WTC11 (cell line): Measurements from ENCODE around the gene PTPRT. TPM values are rescaled to one million over a fixed set of nuclear protein-coding genes. Genes with fewer than 3 reads are reported as not detected.

Source experiments
- ATAC-seq: fragments of 200-7000 bp; cut with Tn5 transposase; 2 replicates; pipeline ENCODE4 v1.10.0; 2021; ENCODE audit warnings: mild to moderate bottlenecking, moderate library complexity
- CTCF ChIA-PET: fragments of 300-600 bp; sonication (Branson Sonifier 250); formaldehyde crosslinking; loops from one replicate; lab custom pipeline; 2021; ENCODE audit warnings: antibody characterized with exemption; lab: Charles Lee
- POLR2A ChIA-PET: fragments of 350-600 bp; sonication (Branson Sonifier 250); formaldehyde crosslinking; loops from one replicate; lab custom pipeline; 2021; ENCODE audit warnings: antibody characterized with exemption; lab: Charles Lee
- DNase-seq: peaks from one replicate; pipeline ENCODE4 v3.0.0; 2021; ENCODE audit warnings: low spot score
- H3K27ac Mint-ChIP-seq: 2 replicates; pipeline ENCODE4 v1.8.0; 2021; ENCODE audit warnings: mixed read lengths
- H3K27me3 Mint-ChIP-seq: 2 replicates; pipeline ENCODE4 v1.8.0; 2021; ENCODE audit warnings: low read depth, mild to moderate bottlenecking, moderate library complexity, mixed read lengths
- H3K36me3 Mint-ChIP-seq: 2 replicates; pipeline ENCODE4 v1.8.0; 2021; ENCODE audit warnings: mixed read lengths
- H3K4me1 Mint-ChIP-seq: 2 replicates; pipeline ENCODE4 v1.8.0; 2022; ENCODE audit warnings: mixed read lengths
- H3K4me3 Mint-ChIP-seq: 2 replicates; pipeline ENCODE4 v1.8.0; 2021; ENCODE audit warnings: mild to moderate bottlenecking, moderate library complexity, mixed read lengths
- H3K9me3 Mint-ChIP-seq: 2 replicates; pipeline ENCODE4 v1.8.0; 2021; ENCODE audit warnings: mixed read lengths
- CREM ChIP-seq: sonication (generic); formaldehyde crosslinking; IDR thresholded peaks from 2 replicates; pipeline ENCODE4 v1.8.1; 2022; ENCODE audit warnings: mild to moderate bottlenecking, missing genetic modification reagents, moderate library complexity
- ESRRA ChIP-seq: sonication (generic); formaldehyde crosslinking; IDR thresholded peaks from 2 replicates; pipeline ENCODE4 v1.8.1; 2022; ENCODE audit warnings: mild to moderate bottlenecking, missing genetic modification reagents, borderline replicate concordance
- FOXP1 ChIP-seq: sonication (generic); formaldehyde crosslinking; IDR thresholded peaks from 2 replicates; pipeline ENCODE4 v1.8.0; 2022; ENCODE audit warnings: missing genetic modification reagents, mild to moderate bottlenecking, moderate library complexity, borderline replicate concordance
- HMGA2 ChIP-seq: fragments of 250-450 bp; sonication (Bioruptor Pico); IDR thresholded peaks from 2 replicates; pipeline ENCODE4 v1.4.0; 2021; ENCODE audit warnings: mild to moderate bottlenecking, moderate library complexity
- MYBL2 ChIP-seq: sonication (generic); formaldehyde crosslinking; IDR thresholded peaks from 2 replicates; pipeline ENCODE4 v1.8.1; 2023; ENCODE audit warnings: mild to moderate bottlenecking, moderate library complexity, missing genetic modification reagents
- NFATC4 ChIP-seq: fragments of 250-450 bp; sonication (Bioruptor Pico); IDR thresholded peaks from 2 replicates; pipeline ENCODE4 v1.9.0; 2021; ENCODE audit warnings: mild to moderate bottlenecking
- NR1H2 ChIP-seq: sonication (generic); formaldehyde crosslinking; IDR thresholded peaks from 2 replicates; pipeline ENCODE4 v1.9.0; 2021; ENCODE audit warnings: mild to moderate bottlenecking, moderate library complexity, missing genetic modification reagents
- PRRX2 ChIP-seq: fragments of 250-450 bp; sonication (Bioruptor Pico); IDR thresholded peaks from 2 replicates; pipeline ENCODE4 v1.8.0; 2021; ENCODE audit warnings: mild to moderate bottlenecking
- ZNF138 ChIP-seq: sonication (generic); formaldehyde crosslinking; conservative IDR thresholded peaks from 2 replicates; pipeline ENCODE4 v1.8.1; 2022; ENCODE audit warnings: mild to moderate bottlenecking, moderate library complexity, missing genetic modification reagents
- total RNA-seq: library from RNA; stranded (reverse); gene quantifications from 3 replicates; pipeline ENCODE4 v1.2.3, GENCODE V29; 2021
- TF ChIP-seq, protein P1 (sequence below): sonication (generic); formaldehyde crosslinking; IDR thresholded peaks from 2 replicates; pipeline ENCODE4 v1.8.1; 2023; ENCODE audit warnings: mild to moderate bottlenecking, missing genetic modification reagents
- TF ChIP-seq, protein P2 (sequence below): sonication (generic); formaldehyde crosslinking; IDR thresholded peaks from 2 replicates; pipeline ENCODE4 v1.8.1; 2022; ENCODE audit warnings: mild to moderate bottlenecking, moderate library complexity, missing genetic modification reagents
- TF ChIP-seq, protein P3 (sequence below): sonication (generic); formaldehyde crosslinking; IDR thresholded peaks from 2 replicates; pipeline ENCODE4 v1.8.0; 2022; ENCODE audit warnings: mild to moderate bottlenecking, missing genetic modification reagents
- TF ChIP-seq, protein P4 (sequence below): sonication (generic); formaldehyde crosslinking; conservative IDR thresholded peaks from 2 replicates; pipeline ENCODE4 v1.8.1; 2023; ENCODE audit warnings: mild to moderate bottlenecking, low read depth, missing genetic modification reagents, moderate library complexity
- TF ChIP-seq, protein P5 (sequence below): sonication (generic); formaldehyde crosslinking; IDR thresholded peaks from 2 replicates; pipeline ENCODE4 v1.8.0; 2022; ENCODE audit warnings: mild to moderate bottlenecking, missing genetic modification reagents
- TF ChIP-seq, protein P6 (sequence below): sonication (generic); formaldehyde crosslinking; IDR thresholded peaks from 2 replicates; pipeline ENCODE4 v1.8.0; 2023; ENCODE audit warnings: missing genetic modification reagents
- TF ChIP-seq, protein P7 (sequence below): fragments of 200-600 bp; IDR thresholded peaks from 2 replicates; pipeline ENCODE4 v1.8.0; 2022; ENCODE audit warnings: antibody characterized with exemption
- TF ChIP-seq, protein P8 (sequence below): sonication (generic); formaldehyde crosslinking; IDR thresholded peaks from 2 replicates; pipeline ENCODE4 v1.8.1; 2023; ENCODE audit warnings: mild to moderate bottlenecking, missing genetic modification reagents, borderline replicate concordance

Gene PTPRT
- total RNA-seq, 1 experiment from 2014 or later, result 1.1 TPM

DNA sequence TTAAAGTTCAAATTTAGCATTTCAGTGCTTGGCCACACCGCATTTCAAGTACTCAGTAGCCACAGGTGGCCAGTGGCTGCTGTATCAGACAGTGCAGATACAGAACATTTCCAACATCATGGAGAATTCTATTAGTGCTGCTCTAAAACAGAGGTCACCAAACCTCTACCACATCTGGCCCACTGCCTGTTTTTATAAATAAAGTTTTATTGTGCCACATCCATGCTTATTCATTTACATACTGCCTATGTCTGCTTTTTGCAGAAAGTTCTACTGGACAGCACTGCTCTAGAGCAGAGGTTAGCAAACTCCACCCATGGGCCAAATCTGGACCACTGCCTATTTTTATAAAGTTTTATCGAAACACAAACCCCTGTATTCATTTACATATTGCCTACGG, 3.7 kb upstream of the PTPRT start:
- CTCF ChIA-PET, result no interaction called here
- DNase-seq, result no peak
- no peaks in the 10 kb centered on the region for H3K36me3 Mint-ChIP-seq
- ATAC-seq, result no peak
- POLR2A ChIA-PET, result no interaction called here
- no peaks in the 10 kb centered on the region for H3K9me3 Mint-ChIP-seq
- H3K27ac Mint-ChIP-seq, result no peak overlapping the region
- peaks cover 8% of the 10 kb centered on the region for H3K4me1 Mint-ChIP-seq
- H3K27me3 Mint-ChIP-seq, result peaks cover 62% of the 10 kb centered on the region
- H3K4me3 Mint-ChIP-seq, result no peak overlapping the region
- TF ChIP-seq, protein P1, sequence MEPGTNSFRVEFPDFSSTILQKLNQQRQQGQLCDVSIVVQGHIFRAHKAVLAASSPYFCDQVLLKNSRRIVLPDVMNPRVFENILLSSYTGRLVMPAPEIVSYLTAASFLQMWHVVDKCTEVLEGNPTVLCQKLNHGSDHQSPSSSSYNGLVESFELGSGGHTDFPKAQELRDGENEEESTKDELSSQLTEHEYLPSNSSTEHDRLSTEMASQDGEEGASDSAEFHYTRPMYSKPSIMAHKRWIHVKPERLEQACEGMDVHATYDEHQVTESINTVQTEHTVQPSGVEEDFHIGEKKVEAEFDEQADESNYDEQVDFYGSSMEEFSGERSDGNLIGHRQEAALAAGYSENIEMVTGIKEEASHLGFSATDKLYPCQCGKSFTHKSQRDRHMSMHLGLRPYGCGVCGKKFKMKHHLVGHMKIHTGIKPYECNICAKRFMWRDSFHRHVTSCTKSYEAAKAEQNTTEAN (CRISPR knock-in tag), result no peak
- TF ChIP-seq MYBL2 (CRISPR knock-in tag) (no peak), ZNF138 (CRISPR knock-in tag) (no peak), CREM (no peak), FOXP1 (CRISPR knock-in tag) (no peak), NFATC4 (no peak), ESRRA (CRISPR knock-in tag) (no peak), HMGA2 (CRISPR knock-in tag) (no peak), NR1H2 (CRISPR knock-in tag) (no peak), PRRX2 (CRISPR knock-in tag) (no peak)
- TF ChIP-seq, protein P2, sequence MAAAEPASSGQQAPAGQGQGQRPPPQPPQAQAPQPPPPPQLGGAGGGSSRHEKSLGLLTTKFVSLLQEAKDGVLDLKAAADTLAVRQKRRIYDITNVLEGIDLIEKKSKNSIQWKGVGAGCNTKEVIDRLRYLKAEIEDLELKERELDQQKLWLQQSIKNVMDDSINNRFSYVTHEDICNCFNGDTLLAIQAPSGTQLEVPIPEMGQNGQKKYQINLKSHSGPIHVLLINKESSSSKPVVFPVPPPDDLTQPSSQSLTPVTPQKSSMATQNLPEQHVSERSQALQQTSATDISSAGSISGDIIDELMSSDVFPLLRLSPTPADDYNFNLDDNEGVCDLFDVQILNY (CRISPR knock-in tag), result no peak
- TF ChIP-seq, protein P3, sequence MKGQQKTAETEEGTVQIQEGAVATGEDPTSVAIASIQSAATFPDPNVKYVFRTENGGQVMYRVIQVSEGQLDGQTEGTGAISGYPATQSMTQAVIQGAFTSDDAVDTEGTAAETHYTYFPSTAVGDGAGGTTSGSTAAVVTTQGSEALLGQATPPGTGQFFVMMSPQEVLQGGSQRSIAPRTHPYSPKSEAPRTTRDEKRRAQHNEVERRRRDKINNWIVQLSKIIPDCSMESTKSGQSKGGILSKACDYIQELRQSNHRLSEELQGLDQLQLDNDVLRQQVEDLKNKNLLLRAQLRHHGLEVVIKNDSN, result no peak
- TF ChIP-seq, protein P4, sequence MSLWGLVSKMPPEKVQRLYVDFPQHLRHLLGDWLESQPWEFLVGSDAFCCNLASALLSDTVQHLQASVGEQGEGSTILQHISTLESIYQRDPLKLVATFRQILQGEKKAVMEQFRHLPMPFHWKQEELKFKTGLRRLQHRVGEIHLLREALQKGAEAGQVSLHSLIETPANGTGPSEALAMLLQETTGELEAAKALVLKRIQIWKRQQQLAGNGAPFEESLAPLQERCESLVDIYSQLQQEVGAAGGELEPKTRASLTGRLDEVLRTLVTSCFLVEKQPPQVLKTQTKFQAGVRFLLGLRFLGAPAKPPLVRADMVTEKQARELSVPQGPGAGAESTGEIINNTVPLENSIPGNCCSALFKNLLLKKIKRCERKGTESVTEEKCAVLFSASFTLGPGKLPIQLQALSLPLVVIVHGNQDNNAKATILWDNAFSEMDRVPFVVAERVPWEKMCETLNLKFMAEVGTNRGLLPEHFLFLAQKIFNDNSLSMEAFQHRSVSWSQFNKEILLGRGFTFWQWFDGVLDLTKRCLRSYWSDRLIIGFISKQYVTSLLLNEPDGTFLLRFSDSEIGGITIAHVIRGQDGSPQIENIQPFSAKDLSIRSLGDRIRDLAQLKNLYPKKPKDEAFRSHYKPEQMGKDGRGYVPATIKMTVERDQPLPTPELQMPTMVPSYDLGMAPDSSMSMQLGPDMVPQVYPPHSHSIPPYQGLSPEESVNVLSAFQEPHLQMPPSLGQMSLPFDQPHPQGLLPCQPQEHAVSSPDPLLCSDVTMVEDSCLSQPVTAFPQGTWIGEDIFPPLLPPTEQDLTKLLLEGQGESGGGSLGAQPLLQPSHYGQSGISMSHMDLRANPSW (CRISPR knock-in tag), result no peak
- TF ChIP-seq, protein P5, sequence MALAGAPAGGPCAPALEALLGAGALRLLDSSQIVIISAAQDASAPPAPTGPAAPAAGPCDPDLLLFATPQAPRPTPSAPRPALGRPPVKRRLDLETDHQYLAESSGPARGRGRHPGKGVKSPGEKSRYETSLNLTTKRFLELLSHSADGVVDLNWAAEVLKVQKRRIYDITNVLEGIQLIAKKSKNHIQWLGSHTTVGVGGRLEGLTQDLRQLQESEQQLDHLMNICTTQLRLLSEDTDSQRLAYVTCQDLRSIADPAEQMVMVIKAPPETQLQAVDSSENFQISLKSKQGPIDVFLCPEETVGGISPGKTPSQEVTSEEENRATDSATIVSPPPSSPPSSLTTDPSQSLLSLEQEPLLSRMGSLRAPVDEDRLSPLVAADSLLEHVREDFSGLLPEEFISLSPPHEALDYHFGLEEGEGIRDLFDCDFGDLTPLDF (CRISPR knock-in tag), result no peak
- TF ChIP-seq, protein P6, sequence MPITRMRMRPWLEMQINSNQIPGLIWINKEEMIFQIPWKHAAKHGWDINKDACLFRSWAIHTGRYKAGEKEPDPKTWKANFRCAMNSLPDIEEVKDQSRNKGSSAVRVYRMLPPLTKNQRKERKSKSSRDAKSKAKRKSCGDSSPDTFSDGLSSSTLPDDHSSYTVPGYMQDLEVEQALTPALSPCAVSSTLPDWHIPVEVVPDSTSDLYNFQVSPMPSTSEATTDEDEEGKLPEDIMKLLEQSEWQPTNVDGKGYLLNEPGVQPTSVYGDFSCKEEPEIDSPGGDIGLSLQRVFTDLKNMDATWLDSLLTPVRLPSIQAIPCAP (CRISPR knock-in tag), result no peak
- TF ChIP-seq, protein P7, sequence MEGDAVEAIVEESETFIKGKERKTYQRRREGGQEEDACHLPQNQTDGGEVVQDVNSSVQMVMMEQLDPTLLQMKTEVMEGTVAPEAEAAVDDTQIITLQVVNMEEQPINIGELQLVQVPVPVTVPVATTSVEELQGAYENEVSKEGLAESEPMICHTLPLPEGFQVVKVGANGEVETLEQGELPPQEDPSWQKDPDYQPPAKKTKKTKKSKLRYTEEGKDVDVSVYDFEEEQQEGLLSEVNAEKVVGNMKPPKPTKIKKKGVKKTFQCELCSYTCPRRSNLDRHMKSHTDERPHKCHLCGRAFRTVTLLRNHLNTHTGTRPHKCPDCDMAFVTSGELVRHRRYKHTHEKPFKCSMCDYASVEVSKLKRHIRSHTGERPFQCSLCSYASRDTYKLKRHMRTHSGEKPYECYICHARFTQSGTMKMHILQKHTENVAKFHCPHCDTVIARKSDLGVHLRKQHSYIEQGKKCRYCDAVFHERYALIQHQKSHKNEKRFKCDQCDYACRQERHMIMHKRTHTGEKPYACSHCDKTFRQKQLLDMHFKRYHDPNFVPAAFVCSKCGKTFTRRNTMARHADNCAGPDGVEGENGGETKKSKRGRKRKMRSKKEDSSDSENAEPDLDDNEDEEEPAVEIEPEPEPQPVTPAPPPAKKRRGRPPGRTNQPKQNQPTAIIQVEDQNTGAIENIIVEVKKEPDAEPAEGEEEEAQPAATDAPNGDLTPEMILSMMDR, result no peak
- TF ChIP-seq, protein P8, sequence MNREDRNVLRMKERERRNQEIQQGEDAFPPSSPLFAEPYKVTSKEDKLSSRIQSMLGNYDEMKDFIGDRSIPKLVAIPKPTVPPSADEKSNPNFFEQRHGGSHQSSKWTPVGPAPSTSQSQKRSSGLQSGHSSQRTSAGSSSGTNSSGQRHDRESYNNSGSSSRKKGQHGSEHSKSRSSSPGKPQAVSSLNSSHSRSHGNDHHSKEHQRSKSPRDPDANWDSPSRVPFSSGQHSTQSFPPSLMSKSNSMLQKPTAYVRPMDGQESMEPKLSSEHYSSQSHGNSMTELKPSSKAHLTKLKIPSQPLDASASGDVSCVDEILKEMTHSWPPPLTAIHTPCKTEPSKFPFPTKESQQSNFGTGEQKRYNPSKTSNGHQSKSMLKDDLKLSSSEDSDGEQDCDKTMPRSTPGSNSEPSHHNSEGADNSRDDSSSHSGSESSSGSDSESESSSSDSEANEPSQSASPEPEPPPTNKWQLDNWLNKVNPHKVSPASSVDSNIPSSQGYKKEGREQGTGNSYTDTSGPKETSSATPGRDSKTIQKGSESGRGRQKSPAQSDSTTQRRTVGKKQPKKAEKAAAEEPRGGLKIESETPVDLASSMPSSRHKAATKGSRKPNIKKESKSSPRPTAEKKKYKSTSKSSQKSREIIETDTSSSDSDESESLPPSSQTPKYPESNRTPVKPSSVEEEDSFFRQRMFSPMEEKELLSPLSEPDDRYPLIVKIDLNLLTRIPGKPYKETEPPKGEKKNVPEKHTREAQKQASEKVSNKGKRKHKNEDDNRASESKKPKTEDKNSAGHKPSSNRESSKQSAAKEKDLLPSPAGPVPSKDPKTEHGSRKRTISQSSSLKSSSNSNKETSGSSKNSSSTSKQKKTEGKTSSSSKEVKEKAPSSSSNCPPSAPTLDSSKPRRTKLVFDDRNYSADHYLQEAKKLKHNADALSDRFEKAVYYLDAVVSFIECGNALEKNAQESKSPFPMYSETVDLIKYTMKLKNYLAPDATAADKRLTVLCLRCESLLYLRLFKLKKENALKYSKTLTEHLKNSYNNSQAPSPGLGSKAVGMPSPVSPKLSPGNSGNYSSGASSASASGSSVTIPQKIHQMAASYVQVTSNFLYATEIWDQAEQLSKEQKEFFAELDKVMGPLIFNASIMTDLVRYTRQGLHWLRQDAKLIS, result no peak
- TF ChIP-seq, all 79 proteins: peak for 0
